K562 (cell line): ENCODE measurements around the gene PUS3. TPM values are rescaled to one million over a fixed set of nuclear protein-coding genes. Genes with fewer than 3 reads are reported as not detected.

ENCODE experiments used
- ATAC-seq: fragments of 200-7000 bp; cut with Tn5 transposase; 3 replicates; pipeline ENCODE4 v1.9.1; 2020; ENCODE audit warnings: moderate library complexity
- BruUV-seq: library from RNA; stranded (reverse); fragments of 400-500 nt; replicated peaks from 2 replicates; lab custom pipeline; 2021; lab: Mats Ljungman, UMichigan
- CTCF ChIA-PET: fragments of 300-600 bp; formaldehyde crosslinking; extraction: SDS; loops from one replicate; lab custom pipeline; 2021; ENCODE audit warnings: low intra/inter-chr PET ratio; lab: Yijun Ruan, JAX
- POLR2A ChIA-PET: fragments of 300-600, 350-650 bp; sonication (Branson Sonifier 250); formaldehyde crosslinking; extraction: SDS; loops from one replicate; lab custom pipeline; 2021; ENCODE audit warnings: antibody characterized with exemption, inconsistent platforms; lab: Yijun Ruan, JAX
- DNase-seq, 4 experiments: peaks; one replicate each; pipeline versions ENCODE4 v3.0.0 to v3.0.0-alpha.2; 2011 to 2018; ENCODE audit warnings: low spot score in 3 of 4, mixed read lengths in 3 of 4; ENCODE audit errors: extremely low read depth in 1 of 4
- FAIRE-seq: peaks from 2 replicates; lab custom pipeline; 2011; peaks lifted over from hg19 to GRCh38; lab: Jason Lieb, UNC
- H2AFZ ChIP-seq: 2 replicates; pipeline ENCODE4 v1.6.0; 2011; ENCODE audit warnings: low read depth, low read length, control low read depth, inconsistent platforms
- H3K27ac ChIP-seq: fragments of 200-600 bp; 3 replicates; pipeline ENCODE4 v1.8.0; 2011; ENCODE audit warnings: low read depth, mild to moderate bottlenecking, control low read depth, inconsistent platforms, low read length, moderate library complexity, mixed read lengths; ENCODE audit errors: extremely low read depth
- H3K27me3 ChIP-seq, 2 experiments: fragments of 300-600 bp in 1 of 2; 2 replicates in 1 of 2; 3 replicates in 1 of 2; pipeline versions ENCODE4 v1.6.0 to v1.8.0; 2011; ENCODE audit warnings: inconsistent platforms in 2 of 2, low read length in 2 of 2, mild to moderate bottlenecking in 1 of 2, mixed read lengths in 1 of 2, moderate library complexity in 1 of 2; ENCODE audit not compliant: control insufficient read depth in 2 of 2, insufficient read depth in 2 of 2
- H3K36me3 ChIP-seq: fragments of 300-600 bp; 3 replicates; pipeline ENCODE4 v1.8.0; 2011; ENCODE audit warnings: mild to moderate bottlenecking, low read length, inconsistent platforms; ENCODE audit not compliant: control insufficient read depth, insufficient read depth
- H3K4me1 ChIP-seq, 2 experiments: fragments of 200-600 bp in 1 of 2; replicated peaks in 1 of 2; 2 replicates in 1 of 2; 3 replicates in 1 of 2; pipeline versions ENCODE4 v1.5.1 to v1.8.0; 2011; ENCODE audit warnings: inconsistent platforms in 2 of 2, low read length in 2 of 2, mild to moderate bottlenecking in 1 of 2, mixed read lengths in 1 of 2, moderate library complexity in 1 of 2; ENCODE audit not compliant: control insufficient read depth in 2 of 2, insufficient read depth in 2 of 2
- H3K4me2 ChIP-seq: 2 replicates; pipeline ENCODE4 v1.6.1; 2011; ENCODE audit warnings: low read length, control low read depth, inconsistent platforms, mixed read lengths; ENCODE audit not compliant: insufficient read depth
- H3K4me3 ChIP-seq: fragments of 200-600 bp; sonication (generic), shearing (Covaris generic); 2 replicates; pipeline ENCODE4 v1.5.1; 2016; ENCODE audit warnings: control low read depth, inconsistent platforms
- H3K79me2 ChIP-seq: fragments of 200-600 bp; 3 replicates; pipeline ENCODE4 v1.8.0; 2011; ENCODE audit warnings: low read length, inconsistent platforms; ENCODE audit not compliant: control insufficient read depth, insufficient read depth
- H3K9ac ChIP-seq, 2 experiments: 2 replicates each; pipeline versions ENCODE4 v1.6.0 to v1.6.1; 2011; ENCODE audit warnings: low read depth in 2 of 2, low read length in 2 of 2, control low read depth in 1 of 2, inconsistent platforms in 1 of 2, mild to moderate bottlenecking in 1 of 2, mixed read lengths in 1 of 2; ENCODE audit not compliant: insufficient read depth in 1 of 2
- H3K9me1 ChIP-seq: one replicate; pipeline ENCODE4 v1.6.0; 2011; ENCODE audit warnings: inconsistent platforms, mild to moderate bottlenecking, low read length, moderate library complexity; ENCODE audit not compliant: control insufficient read depth, insufficient read depth
- H3K9me3 ChIP-seq: replicated peaks from 2 replicates; pipeline ENCODE4 v1.5.1; 2011; ENCODE audit warnings: low read depth, low read length, inconsistent platforms; ENCODE audit not compliant: control insufficient read depth, insufficient read depth
- H4K20me1 ChIP-seq: replicated peaks from 2 replicates; pipeline ENCODE4 v1.6.1; 2011; ENCODE audit warnings: low read length, inconsistent platforms, mixed read lengths; ENCODE audit not compliant: control insufficient read depth, insufficient read depth
- FOXK1 ChIP-seq: sonication (generic); formaldehyde crosslinking; IDR thresholded peaks from 2 replicates; pipeline ENCODE4 v1.8.0; 2022; ENCODE audit warnings: missing genetic modification reagents, mild to moderate bottlenecking, borderline replicate concordance
- NFXL1 ChIP-seq: fragments of 450-650 bp; formaldehyde crosslinking; IDR thresholded peaks from 2 replicates; pipeline ENCODE4 v1.4.0; 2021; ENCODE audit warnings: mild to moderate bottlenecking
- PHB ChIP-seq: fragments of 250-450 bp; sonication (Bioruptor Pico); IDR thresholded peaks from 2 replicates; pipeline ENCODE4 v1.5.0; 2021
- PPARD ChIP-seq: fragments of 250-450 bp; sonication (Bioruptor Pico); IDR thresholded peaks from 2 replicates; pipeline ENCODE4 v1.8.0; 2022; ENCODE audit warnings: inconsistent platforms, mild to moderate bottlenecking, moderate library complexity
- PYGO2 ChIP-seq: fragments of 450-650 bp; IDR thresholded peaks from 2 replicates; pipeline ENCODE4 v1.6.1; 2016; ENCODE audit warnings: mild to moderate bottlenecking, missing genetic modification characterization, moderate library complexity, missing compliant biosample characterization
- ZKSCAN3 ChIP-seq: fragments of 250-450 bp; sonication (Bioruptor Pico); IDR thresholded peaks from 2 replicates; pipeline ENCODE4 v1.4.0; 2020
- ZSCAN29 ChIP-seq: fragments of 450-650 bp; IDR thresholded peaks from 2 replicates; pipeline ENCODE4 v1.6.1; 2017
- whole genome bisulfite sequencing: fragments of 100-300 bp; shearing (Covaris generic); methylation state at CpG from one replicate; pipeline ENCODE4 v1.1.6; 2016; ENCODE audit warnings: low coverage, mixed read lengths; ENCODE audit not compliant: insufficient coverage; ENCODE audit errors: missing lambda C conversion rate; 5-methylcytosine and 5-hydroxymethylcytosine counted together
- in situ Hi-C: fragments of 300-500 bp; cut with MboI; formaldehyde crosslinking; loops from 4 replicates; pipeline ENCODE4 v1.15.0; 2018; ENCODE audit warnings: inconsistent platforms, mixed read lengths
- intact Hi-C: fragments of 100-400 bp; cut with micrococcal nuclease; formaldehyde crosslinking; loops from 2 replicates; pipeline ENCODE4 v1.14.2; 2022
- polyA plus RNA-seq, 8 experiments: library from polyadenylated mRNA; depleted of rRNA in 4 of 8; stranded (reverse) in 5 of 8; unstranded in 3 of 8; fragments of >200 nt; fragmentation: Nextera tagmentation in 2 of 8; fragmentation: Illumina TruSeq in 1 of 8; extraction: Ambion mirVana in 2 of 8; extraction: Trizol in 1 of 8; gene quantifications; 2 replicates each; pipeline versions ENCODE4 v1.2.1 to v1.2.3, GENCODE V29; 2011 to 2014; ENCODE audit warnings: inconsistent platforms in 1 of 8, missing spikeins in 1 of 8
- total RNA-seq, 7 experiments: library from RNA; depleted of rRNA in 6 of 7; stranded (reverse); fragments of >200 nt in 6 of 7; fragmentation: Illumina TruSeq in 2 of 7; extraction: Trizol in 2 of 7; gene quantifications; 2 replicates each; pipeline versions ENCODE4 v1.2.1 to v1.2.3, GENCODE V29; 2011 to 2021; ENCODE audit warnings: low replicate concordance in 1 of 7
- TF ChIP-seq, protein P1 (sequence below): fragments of 450-650 bp; IDR thresholded peaks from 2 replicates; pipeline ENCODE4 v1.6.1; 2016; ENCODE audit warnings: mild to moderate bottlenecking, moderate library complexity

The PUS3 gene
- total and polyA plus RNA-seq, 9 of the 15 experiments (the other 6 are each of a cell fraction or from before 2014, with no cell fraction given), result 16.5 to 49.2 (median 35.9) TPM

DNA sequence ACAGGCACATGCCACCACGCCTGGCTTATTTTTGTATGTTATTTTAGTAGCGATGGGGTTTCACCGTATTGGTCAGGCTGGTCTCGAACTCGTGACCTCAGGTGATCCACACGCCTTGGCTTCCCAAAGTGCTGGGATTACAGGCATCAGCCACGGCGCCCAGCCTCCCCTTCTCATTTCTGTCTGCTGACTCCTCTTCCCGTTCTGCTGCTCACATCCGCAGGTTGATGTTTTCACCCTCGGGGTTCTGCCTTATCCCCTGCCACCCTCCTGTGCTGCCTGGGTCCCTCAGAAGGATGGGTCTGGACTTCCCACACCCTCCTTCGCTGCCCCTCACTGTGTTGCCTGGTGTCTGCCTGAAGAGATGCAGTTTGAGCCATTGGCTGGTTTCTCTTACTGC, 23.7 kb upstream of the PUS3 start:
- Histone ChIP-seq H3K4me1 (no peaks in the 10 kb centered on the region), H2AFZ (no peak overlapping the region), H3K4me2 (no peak overlapping the region), H3K9me1 (no peaks in the 10 kb centered on the region), H3K9ac (no peak overlapping the region)
- CTCF ChIA-PET, result no interaction called here
- no peak for TF ChIP-seq ZKSCAN3
- no peak for TF ChIP-seq FOXK1 (CRISPR knock-in tag)
- TF ChIP-seq PHB (CRISPR knock-in tag), result no peak
- TF ChIP-seq, protein P1, sequence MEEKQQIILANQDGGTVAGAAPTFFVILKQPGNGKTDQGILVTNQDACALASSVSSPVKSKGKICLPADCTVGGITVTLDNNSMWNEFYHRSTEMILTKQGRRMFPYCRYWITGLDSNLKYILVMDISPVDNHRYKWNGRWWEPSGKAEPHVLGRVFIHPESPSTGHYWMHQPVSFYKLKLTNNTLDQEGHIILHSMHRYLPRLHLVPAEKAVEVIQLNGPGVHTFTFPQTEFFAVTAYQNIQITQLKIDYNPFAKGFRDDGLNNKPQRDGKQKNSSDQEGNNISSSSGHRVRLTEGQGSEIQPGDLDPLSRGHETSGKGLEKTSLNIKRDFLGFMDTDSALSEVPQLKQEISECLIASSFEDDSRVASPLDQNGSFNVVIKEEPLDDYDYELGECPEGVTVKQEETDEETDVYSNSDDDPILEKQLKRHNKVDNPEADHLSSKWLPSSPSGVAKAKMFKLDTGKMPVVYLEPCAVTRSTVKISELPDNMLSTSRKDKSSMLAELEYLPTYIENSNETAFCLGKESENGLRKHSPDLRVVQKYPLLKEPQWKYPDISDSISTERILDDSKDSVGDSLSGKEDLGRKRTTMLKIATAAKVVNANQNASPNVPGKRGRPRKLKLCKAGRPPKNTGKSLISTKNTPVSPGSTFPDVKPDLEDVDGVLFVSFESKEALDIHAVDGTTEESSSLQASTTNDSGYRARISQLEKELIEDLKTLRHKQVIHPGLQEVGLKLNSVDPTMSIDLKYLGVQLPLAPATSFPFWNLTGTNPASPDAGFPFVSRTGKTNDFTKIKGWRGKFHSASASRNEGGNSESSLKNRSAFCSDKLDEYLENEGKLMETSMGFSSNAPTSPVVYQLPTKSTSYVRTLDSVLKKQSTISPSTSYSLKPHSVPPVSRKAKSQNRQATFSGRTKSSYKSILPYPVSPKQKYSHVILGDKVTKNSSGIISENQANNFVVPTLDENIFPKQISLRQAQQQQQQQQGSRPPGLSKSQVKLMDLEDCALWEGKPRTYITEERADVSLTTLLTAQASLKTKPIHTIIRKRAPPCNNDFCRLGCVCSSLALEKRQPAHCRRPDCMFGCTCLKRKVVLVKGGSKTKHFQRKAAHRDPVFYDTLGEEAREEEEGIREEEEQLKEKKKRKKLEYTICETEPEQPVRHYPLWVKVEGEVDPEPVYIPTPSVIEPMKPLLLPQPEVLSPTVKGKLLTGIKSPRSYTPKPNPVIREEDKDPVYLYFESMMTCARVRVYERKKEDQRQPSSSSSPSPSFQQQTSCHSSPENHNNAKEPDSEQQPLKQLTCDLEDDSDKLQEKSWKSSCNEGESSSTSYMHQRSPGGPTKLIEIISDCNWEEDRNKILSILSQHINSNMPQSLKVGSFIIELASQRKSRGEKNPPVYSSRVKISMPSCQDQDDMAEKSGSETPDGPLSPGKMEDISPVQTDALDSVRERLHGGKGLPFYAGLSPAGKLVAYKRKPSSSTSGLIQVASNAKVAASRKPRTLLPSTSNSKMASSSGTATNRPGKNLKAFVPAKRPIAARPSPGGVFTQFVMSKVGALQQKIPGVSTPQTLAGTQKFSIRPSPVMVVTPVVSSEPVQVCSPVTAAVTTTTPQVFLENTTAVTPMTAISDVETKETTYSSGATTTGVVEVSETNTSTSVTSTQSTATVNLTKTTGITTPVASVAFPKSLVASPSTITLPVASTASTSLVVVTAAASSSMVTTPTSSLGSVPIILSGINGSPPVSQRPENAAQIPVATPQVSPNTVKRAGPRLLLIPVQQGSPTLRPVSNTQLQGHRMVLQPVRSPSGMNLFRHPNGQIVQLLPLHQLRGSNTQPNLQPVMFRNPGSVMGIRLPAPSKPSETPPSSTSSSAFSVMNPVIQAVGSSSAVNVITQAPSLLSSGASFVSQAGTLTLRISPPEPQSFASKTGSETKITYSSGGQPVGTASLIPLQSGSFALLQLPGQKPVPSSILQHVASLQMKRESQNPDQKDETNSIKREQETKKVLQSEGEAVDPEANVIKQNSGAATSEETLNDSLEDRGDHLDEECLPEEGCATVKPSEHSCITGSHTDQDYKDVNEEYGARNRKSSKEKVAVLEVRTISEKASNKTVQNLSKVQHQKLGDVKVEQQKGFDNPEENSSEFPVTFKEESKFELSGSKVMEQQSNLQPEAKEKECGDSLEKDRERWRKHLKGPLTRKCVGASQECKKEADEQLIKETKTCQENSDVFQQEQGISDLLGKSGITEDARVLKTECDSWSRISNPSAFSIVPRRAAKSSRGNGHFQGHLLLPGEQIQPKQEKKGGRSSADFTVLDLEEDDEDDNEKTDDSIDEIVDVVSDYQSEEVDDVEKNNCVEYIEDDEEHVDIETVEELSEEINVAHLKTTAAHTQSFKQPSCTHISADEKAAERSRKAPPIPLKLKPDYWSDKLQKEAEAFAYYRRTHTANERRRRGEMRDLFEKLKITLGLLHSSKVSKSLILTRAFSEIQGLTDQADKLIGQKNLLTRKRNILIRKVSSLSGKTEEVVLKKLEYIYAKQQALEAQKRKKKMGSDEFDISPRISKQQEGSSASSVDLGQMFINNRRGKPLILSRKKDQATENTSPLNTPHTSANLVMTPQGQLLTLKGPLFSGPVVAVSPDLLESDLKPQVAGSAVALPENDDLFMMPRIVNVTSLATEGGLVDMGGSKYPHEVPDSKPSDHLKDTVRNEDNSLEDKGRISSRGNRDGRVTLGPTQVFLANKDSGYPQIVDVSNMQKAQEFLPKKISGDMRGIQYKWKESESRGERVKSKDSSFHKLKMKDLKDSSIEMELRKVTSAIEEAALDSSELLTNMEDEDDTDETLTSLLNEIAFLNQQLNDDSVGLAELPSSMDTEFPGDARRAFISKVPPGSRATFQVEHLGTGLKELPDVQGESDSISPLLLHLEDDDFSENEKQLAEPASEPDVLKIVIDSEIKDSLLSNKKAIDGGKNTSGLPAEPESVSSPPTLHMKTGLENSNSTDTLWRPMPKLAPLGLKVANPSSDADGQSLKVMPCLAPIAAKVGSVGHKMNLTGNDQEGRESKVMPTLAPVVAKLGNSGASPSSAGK, result no peak
- TF ChIP-seq PYGO2 (tag), result no peak
- no peak for TF ChIP-seq ZSCAN29
- no peak for TF ChIP-seq PPARD (CRISPR knock-in tag)
- TF ChIP-seq NFXL1 (CRISPR knock-in tag), result no peak
- TF ChIP-seq, all 486 proteins: peak for 0
- Histone ChIP-seq H3K9me3 (no peaks in the 10 kb centered on the region), H3K36me3 (no peaks in the 10 kb centered on the region), H3K79me2 (no peaks in the 10 kb centered on the region), H3K4me3 (no peak overlapping the region), H3K27ac (no peak overlapping the region), H3K27me3 (peaks cover 20 to 49% of the 10 kb centered on the region in 2 experiments; a peak in 4 of 5 replicates), H4K20me1 (no peaks in the 10 kb centered on the region; the same call in 1 of the 2 replicates)
- BruUV-seq, result no TSS peak
- intact Hi-C loops (loop anchor here (10.0 kb wide), 1 partner anchor 128 kb away; no protein-coding TSS in a partner anchor), in situ Hi-C loops (no loop called here)
- WGBS, result 2% methylated on average over 12 of the region's 12 CpGs
- ATAC-seq, result no peak
- no peak for DNase-seq
- POLR2A ChIA-PET, result no interaction called here
- no peak for FAIRE-seq
